Osteoblast (primary cell): ENCODE results near the gene EML5. TPM values are rescaled to one million over a fixed set of nuclear protein-coding genes. Genes with fewer than 3 reads are reported as not detected.

ENCODE experiments used
- DNase-seq: peaks from one replicate; pipeline ENCODE4 v3.0.0; 2011; ENCODE audit warnings: low spot score, mixed read lengths; ENCODE audit not compliant: insufficient read length; ENCODE audit errors: missing footprints
- H2AFZ ChIP-seq: 2 replicates; pipeline ENCODE4 v1.6.0; 2011; ENCODE audit warnings: mild to moderate bottlenecking, low read length
- H3K27ac ChIP-seq: 2 replicates; pipeline ENCODE4 v1.5.1; 2011; ENCODE audit warnings: mild to moderate bottlenecking, low read depth, low read length, moderate library complexity
- H3K27me3 ChIP-seq: 2 replicates; pipeline ENCODE4 v1.6.0; 2012; ENCODE audit warnings: mild to moderate bottlenecking, control low read depth, inconsistent platforms, low read length, moderate library complexity; ENCODE audit not compliant: insufficient read depth
- H3K36me3 ChIP-seq: 2 replicates; pipeline ENCODE4 v1.5.1; 2011; ENCODE audit warnings: mild to moderate bottlenecking, low read length, control low read depth, moderate library complexity; ENCODE audit not compliant: insufficient read depth
- H3K4me1 ChIP-seq: 2 replicates; pipeline ENCODE4 v1.5.1; 2011; ENCODE audit warnings: mild to moderate bottlenecking, low read length, control low read depth, moderate library complexity; ENCODE audit not compliant: insufficient read depth
- H3K4me2 ChIP-seq: 2 replicates; pipeline ENCODE4 v1.6.0; 2011; ENCODE audit warnings: mild to moderate bottlenecking, low read length; ENCODE audit not compliant: insufficient read depth
- H3K4me3 ChIP-seq: fragments of 200-600 bp; sonication (generic); 3 replicates; pipeline ENCODE4 v1.5.1; 2012; ENCODE audit warnings: mild to moderate bottlenecking, low read length, inconsistent platforms; ENCODE audit not compliant: insufficient read depth
- H3K79me2 ChIP-seq: 2 replicates; pipeline ENCODE4 v1.6.0; 2012; ENCODE audit warnings: mild to moderate bottlenecking, low read length, control low read depth, inconsistent platforms; ENCODE audit not compliant: insufficient read depth
- H3K9me3 ChIP-seq: 2 replicates; pipeline ENCODE4 v1.5.1; 2011; ENCODE audit warnings: low read depth, low read length, control low read depth
- H4K20me1 ChIP-seq: 2 replicates; pipeline ENCODE4 v1.6.0; 2012; ENCODE audit warnings: mild to moderate bottlenecking, low read length, control low read depth; ENCODE audit not compliant: insufficient read depth
- total RNA-seq: library from RNA; depleted of rRNA; stranded (reverse); fragments of >200 nt; gene quantifications from 2 replicates; pipeline ENCODE4 v1.2.3, GENCODE V29; 2012
- TF ChIP-seq, protein P1 (sequence below): IDR thresholded peaks from 2 replicates; pipeline ENCODE4 v1.5.1; 2011; ENCODE audit warnings: mild to moderate bottlenecking, low read depth, low read length, moderate library complexity; ENCODE audit errors: extremely low read depth

EML5 gene
- total RNA-seq, 1 donor: under 0.01 TPM

DNA sequence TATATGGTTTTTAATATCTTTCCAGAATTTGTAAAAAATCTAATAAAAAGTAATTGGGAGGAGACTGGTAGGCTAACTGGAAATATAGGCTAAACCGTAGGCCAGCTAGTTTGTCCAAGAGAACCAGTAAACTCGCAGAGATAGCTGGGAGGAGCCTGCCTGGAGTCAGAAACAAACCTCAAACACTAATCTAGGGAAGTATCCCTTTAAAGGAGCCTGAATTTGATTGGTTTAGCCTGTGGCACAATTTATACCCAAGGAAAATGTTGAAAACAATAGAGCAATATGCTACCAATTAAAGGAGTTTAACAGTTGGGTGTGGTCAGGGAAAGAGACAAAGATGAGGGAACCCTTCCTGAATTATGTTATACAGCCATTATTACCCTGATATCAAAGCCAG lies 109.6 kb downstream of the EML5 start:
- Histone ChIP-seq H3K79me2 (no peaks in the 10 kb centered on the region), H3K4me3 (no peak overlapping the region), H4K20me1 (no peaks in the 10 kb centered on the region), H2AFZ (no peak overlapping the region), H3K4me2 (no peak overlapping the region), H3K36me3 (no peaks in the 10 kb centered on the region), H3K9me3 (no peaks in the 10 kb centered on the region), H3K4me1 (no peaks in the 10 kb centered on the region), H3K27ac (no peak overlapping the region), H3K27me3 (no peaks in the 10 kb centered on the region)
- TF ChIP-seq, protein P1, sequence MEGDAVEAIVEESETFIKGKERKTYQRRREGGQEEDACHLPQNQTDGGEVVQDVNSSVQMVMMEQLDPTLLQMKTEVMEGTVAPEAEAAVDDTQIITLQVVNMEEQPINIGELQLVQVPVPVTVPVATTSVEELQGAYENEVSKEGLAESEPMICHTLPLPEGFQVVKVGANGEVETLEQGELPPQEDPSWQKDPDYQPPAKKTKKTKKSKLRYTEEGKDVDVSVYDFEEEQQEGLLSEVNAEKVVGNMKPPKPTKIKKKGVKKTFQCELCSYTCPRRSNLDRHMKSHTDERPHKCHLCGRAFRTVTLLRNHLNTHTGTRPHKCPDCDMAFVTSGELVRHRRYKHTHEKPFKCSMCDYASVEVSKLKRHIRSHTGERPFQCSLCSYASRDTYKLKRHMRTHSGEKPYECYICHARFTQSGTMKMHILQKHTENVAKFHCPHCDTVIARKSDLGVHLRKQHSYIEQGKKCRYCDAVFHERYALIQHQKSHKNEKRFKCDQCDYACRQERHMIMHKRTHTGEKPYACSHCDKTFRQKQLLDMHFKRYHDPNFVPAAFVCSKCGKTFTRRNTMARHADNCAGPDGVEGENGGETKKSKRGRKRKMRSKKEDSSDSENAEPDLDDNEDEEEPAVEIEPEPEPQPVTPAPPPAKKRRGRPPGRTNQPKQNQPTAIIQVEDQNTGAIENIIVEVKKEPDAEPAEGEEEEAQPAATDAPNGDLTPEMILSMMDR: no peak
- no peak for DNase-seq

DNA sequence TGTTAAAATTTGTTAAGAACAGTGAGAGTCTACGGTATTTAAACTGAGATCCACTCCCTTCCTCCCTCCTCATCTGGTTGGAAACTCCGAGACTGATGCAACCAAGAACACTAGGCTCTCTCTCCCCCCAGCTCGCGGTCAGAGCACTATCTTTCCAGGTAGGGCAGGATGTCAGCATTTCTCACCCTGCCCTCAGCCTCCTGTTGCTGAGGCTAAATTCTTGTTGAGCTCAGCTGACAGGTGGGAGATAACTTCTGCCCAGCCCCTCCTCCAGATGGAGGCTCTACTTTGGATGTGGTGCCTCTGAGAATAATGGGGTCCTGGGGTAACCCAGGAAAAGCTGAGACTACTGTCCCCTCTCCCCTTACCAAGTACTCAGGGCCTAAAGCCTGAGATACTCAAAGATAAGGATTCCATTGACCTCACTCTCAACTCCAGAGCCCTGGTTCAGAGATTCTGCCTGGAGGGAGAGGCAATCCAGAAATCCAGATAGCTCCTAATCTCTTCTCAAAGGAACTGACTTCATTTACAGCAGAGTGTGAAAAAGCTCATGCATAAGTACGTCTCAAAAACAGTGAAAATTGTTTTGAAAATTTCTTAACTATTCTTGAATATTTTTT lies 110.1 kb downstream of the EML5 start:
- H4K20me1 ChIP-seq: no peaks in the 10 kb centered on the region
- no peak overlapping the region for H3K27ac ChIP-seq
- no peaks in the 10 kb centered on the region for H3K36me3 ChIP-seq
- TF ChIP-seq, protein P1: no peak
- no peaks in the 10 kb centered on the region for H3K4me1 ChIP-seq
- H2AFZ ChIP-seq: no peak overlapping the region
- no peak for DNase-seq
- no peaks in the 10 kb centered on the region for H3K9me3 ChIP-seq
- H3K27me3 ChIP-seq: no peaks in the 10 kb centered on the region
- H3K79me2 ChIP-seq: no peaks in the 10 kb centered on the region
- H3K4me2 ChIP-seq: no peak overlapping the region
- no peak overlapping the region for H3K4me3 ChIP-seq

DNA sequence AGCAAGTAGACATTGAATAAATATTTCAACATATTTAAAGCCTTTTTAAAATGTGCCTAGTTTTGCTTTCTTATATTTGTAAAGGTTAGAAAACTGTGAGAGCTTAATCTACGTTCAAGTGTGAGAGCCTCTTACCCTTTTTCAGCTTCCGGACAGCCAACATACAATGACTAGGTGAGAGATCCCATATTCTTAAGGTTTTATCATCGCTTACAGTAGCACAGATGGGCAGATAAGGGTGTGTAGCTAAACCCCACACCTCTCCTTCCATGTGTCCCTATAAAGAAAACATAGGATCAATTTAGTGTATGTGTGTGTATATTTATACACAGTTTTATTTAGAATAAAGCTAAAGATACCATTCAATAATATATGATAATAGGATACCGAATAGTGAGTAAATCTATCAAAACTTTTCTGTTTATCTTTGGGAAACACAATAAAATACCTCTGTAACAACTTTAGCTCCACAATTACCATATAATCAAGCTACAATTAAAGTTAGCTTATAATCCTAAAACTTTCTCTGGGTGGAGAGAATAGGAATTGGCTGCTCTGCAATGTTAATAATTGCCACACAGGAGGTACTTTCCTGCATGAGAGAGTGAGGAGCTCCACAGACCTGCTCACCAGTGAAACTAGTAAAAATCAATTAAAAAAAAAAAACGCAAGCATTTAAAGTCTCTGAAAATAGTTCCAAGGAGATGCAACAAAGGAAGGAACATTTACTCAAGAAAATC lies 110.8 kb downstream of the EML5 start:
- Histone ChIP-seq H4K20me1 (no peaks in the 10 kb centered on the region), H3K79me2 (no peaks in the 10 kb centered on the region), H3K4me2 (no peak overlapping the region), H3K9me3 (no peaks in the 10 kb centered on the region), H3K4me3 (no peak overlapping the region), H3K36me3 (no peaks in the 10 kb centered on the region), H3K4me1 (no peaks in the 10 kb centered on the region), H3K27me3 (no peaks in the 10 kb centered on the region), H3K27ac (no peak overlapping the region), H2AFZ (no peak overlapping the region)
- no peak for DNase-seq
- TF ChIP-seq, protein P1: no peak

DNA sequence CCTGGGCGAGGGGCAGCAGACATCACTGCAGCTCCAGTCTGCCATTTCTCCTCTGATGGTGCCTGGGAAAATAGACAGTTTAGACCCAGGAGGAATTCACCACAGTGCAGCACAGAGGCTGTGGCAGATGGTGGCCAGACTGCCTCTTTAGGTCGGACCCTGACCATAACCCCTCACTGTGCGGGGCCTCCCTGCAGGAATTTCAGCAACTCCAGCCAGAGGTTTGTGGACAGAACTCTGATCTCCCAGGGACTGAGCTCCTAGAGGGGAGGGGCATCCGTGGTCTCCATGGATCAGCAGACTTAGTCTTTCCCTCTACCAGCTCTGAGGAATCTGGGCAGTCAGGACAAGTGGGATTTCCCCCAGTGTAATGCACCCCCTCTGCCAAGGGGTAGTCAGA lies 123.4 kb downstream of the EML5 start:
- Histone ChIP-seq H3K27me3 (no peaks in the 10 kb centered on the region), H3K79me2 (no peaks in the 10 kb centered on the region), H3K36me3 (no peaks in the 10 kb centered on the region), H3K27ac (no peak overlapping the region), H2AFZ (no peak overlapping the region), H3K4me2 (no peak overlapping the region), H3K4me1 (no peaks in the 10 kb centered on the region), H3K9me3 (no peaks in the 10 kb centered on the region), H3K4me3 (no peak overlapping the region), H4K20me1 (no peaks in the 10 kb centered on the region)
- no peak for DNase-seq
- TF ChIP-seq, protein P1: no peak
